GM12878 (cell line): ENCODE results near the gene NKD2.

ENCODE experiments used
- CREB1 ChIP-seq: IDR thresholded peaks from 2 replicates; pipeline ENCODE4 v1.6.1; 2012; ENCODE audit warnings: low read depth, mild to moderate bottlenecking, inconsistent platforms
- PAX5 ChIP-seq: IDR thresholded peaks from 2 replicates; pipeline ENCODE4 v1.6.1; 2011; ENCODE audit warnings: low read depth, low read length, borderline replicate concordance
- POLR2A ChIP-seq: IDR thresholded peaks from 2 replicates; pipeline ENCODE4 v1.6.1; 2011; ENCODE audit warnings: low read depth, mild to moderate bottlenecking, low read length
- RFX5 ChIP-seq: IDR thresholded peaks from 2 replicates; pipeline ENCODE4 v1.6.1; 2011; ENCODE audit warnings: low read depth, low read length, improper control_type of control experiment
- SIN3A ChIP-seq: IDR thresholded peaks from 2 replicates; pipeline ENCODE4 v1.6.1; 2012; ENCODE audit warnings: low read depth, low read length, improper control_type of control experiment
- TF ChIP-seq, protein P1 (sequence below), 3 experiments: IDR thresholded peaks in 2 of 3; conservative IDR thresholded peaks in 1 of 3; 2 replicates each; pipeline ENCODE4 v1.5.1; 2011; ENCODE audit warnings: low read depth in 3 of 3, low read length in 3 of 3, mild to moderate bottlenecking in 3 of 3, control low read depth in 2 of 3, moderate library complexity in 2 of 3, inconsistent platforms in 1 of 3, mixed read lengths in 1 of 3; ENCODE audit not compliant: control insufficient read depth in 2 of 3, insufficient read depth in 1 of 3; ENCODE audit errors: extremely low read depth in 1 of 3

DNA sequence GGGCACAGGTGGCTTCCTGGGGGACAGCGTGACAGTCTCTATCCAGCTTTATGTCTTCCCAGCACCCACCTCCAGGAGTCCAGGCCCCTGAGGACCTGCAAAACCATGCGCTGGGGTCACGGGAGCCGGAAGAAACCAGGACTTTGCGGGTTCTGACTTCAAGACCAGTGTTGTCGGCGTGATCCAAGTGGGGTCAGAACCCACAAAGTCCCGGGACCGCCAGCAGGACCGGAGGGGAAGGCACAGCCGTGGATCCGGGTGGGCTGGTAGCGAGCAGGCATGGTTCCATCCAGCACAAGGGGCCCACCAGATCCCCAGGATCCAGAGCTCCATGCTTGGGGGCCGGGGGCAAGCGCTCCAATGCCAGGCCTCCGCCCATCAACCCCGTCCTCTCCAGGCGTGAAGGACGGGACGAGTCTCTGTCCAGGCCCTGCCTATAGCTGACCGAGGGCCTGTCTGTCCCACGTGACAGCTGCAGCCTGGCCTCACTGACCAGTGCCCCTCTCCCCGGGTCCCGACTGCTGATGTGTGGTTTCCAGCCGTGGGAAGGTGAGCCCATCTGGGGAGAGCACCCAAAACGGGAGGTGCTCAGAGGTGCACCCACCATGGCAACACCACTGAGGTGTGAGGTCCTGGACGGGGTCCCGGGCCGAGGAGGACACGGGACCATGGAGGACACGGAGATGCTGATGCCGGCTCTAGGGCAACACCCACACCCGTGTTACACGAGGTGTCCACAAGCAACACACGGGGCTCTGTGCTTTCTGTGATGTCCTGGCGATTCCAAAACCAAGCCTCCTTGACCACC, 54.4 kb downstream of the NKD2 start:
- TF ChIP-seq CREB1 (no peak), PAX5 (no peak), RFX5 (no peak), POLR2A (no peak), SIN3A (no peak)
- TF ChIP-seq, protein P1, sequence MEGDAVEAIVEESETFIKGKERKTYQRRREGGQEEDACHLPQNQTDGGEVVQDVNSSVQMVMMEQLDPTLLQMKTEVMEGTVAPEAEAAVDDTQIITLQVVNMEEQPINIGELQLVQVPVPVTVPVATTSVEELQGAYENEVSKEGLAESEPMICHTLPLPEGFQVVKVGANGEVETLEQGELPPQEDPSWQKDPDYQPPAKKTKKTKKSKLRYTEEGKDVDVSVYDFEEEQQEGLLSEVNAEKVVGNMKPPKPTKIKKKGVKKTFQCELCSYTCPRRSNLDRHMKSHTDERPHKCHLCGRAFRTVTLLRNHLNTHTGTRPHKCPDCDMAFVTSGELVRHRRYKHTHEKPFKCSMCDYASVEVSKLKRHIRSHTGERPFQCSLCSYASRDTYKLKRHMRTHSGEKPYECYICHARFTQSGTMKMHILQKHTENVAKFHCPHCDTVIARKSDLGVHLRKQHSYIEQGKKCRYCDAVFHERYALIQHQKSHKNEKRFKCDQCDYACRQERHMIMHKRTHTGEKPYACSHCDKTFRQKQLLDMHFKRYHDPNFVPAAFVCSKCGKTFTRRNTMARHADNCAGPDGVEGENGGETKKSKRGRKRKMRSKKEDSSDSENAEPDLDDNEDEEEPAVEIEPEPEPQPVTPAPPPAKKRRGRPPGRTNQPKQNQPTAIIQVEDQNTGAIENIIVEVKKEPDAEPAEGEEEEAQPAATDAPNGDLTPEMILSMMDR (IDR thresholded peaks at IDR 0.05 in 2 of 3, conservative IDR thresholded peaks at IDR 0.05 in 1 of 3; ENCODE audit: control insufficient read depth in 2 of 3, extremely low read depth in 1 of 3, insufficient read depth in 1 of 3, low read depth in 3 of 3, low read length in 3 of 3): no peak
